ENCODE data around the gene PTPRD.

GRCh38 chr9:10525972-10526371 lies 86.8 kb downstream of the PTPRD start:
- TF ChIP-seq, protein P1, sequence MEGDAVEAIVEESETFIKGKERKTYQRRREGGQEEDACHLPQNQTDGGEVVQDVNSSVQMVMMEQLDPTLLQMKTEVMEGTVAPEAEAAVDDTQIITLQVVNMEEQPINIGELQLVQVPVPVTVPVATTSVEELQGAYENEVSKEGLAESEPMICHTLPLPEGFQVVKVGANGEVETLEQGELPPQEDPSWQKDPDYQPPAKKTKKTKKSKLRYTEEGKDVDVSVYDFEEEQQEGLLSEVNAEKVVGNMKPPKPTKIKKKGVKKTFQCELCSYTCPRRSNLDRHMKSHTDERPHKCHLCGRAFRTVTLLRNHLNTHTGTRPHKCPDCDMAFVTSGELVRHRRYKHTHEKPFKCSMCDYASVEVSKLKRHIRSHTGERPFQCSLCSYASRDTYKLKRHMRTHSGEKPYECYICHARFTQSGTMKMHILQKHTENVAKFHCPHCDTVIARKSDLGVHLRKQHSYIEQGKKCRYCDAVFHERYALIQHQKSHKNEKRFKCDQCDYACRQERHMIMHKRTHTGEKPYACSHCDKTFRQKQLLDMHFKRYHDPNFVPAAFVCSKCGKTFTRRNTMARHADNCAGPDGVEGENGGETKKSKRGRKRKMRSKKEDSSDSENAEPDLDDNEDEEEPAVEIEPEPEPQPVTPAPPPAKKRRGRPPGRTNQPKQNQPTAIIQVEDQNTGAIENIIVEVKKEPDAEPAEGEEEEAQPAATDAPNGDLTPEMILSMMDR (IDR thresholded peaks at IDR 0.05): no peak
- no peak for TF ChIP-seq POLR2A (IDR thresholded peaks at IDR 0.05)

All from Peyer's patch (tissue), 4 donors.